ENCODE data around the gene MON1B.
"Not testable (repeated sequence)": the region's sequence is repeated elsewhere in the genome, so short reads cannot be mapped to it uniquely, and the experiment has no call there.

Gene MON1B

DNA sequence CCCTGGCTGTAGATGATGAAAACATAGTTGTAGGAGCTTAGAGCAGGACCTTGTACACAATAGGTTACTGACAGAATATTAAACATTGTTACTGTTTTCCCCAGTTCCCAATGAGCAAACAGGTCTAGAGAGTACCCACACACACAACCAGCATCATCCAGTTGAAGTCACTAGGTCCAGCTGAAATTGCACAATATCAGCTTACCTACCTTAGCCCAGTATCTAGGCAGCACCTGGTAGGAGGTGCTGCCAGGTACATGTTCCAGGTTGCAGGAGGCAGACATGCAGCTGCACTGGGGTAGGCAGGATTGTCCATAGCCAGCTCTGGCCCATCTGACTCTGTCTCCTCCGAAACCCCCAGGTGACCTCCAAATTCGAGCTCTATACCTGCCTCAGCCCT, 6.8 kb downstream of the MON1B start:
- DNase-seq (ENCODE audit: low spot score): no peak

DNA sequence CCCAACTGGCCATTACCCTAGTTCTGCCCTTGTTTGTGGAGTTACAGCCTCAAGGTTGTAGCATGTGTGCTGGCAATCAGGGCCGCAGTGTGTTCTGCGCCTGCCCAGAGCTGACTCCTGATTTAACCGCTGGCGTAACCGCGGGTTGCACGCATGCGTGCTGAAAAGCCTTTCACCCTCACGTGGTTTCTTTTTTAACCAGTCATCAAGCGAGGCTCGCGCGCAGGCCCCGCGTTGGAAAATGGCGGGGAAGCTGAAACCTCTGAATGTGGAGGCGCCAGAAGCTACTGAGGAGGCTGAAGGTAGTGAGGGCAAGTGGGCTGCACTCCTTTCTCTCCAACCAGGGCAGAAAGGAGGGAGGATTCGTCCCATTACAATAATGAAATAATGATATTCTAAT, 8.2 kb downstream of the MON1B start, which contains the start of gene SYCE1L:
SYCE1L (plus strand) TSS at position 198 of the 400 bp plus-strand sequence; CDS start at position 242, 44 bp downstream.
- no peak for DNase-seq (ENCODE audit: low spot score)

GRCh38 chr16:77206533-77206932, 15.5 kb downstream of the MON1B start:
- DNase-seq (ENCODE audit: low spot score): no peak

DNA sequence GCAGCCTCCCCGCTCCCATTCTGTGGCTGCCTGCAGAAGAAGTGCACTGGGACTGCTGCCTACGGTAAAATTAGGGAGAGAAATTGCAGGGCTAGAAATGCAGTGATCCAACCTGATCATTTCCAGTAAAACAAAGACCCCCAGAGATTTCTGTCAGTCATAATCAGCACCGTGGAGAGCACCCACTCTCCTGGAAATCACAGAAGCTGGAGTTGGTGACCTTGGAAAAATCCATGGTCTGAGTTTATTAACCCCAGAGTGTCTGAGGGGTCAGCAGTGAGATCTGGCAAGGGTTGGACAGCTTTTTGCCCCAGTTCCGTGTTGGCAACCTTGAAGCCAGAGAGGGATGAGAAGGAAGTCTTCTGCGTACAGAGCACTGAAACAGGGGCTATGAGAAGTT, 16.0 kb downstream of the MON1B start:
- no peak for DNase-seq (ENCODE audit: low spot score)

GRCh38 chr16:77208382-77208781, 17.4 kb downstream of the MON1B start:
- no peak for DNase-seq (ENCODE audit: low spot score)

GRCh38 chr16:77211880-77212740, 21.1 kb downstream of the MON1B start:
- DNase-seq (ENCODE audit: low spot score): peak; percentile 31

DNA sequence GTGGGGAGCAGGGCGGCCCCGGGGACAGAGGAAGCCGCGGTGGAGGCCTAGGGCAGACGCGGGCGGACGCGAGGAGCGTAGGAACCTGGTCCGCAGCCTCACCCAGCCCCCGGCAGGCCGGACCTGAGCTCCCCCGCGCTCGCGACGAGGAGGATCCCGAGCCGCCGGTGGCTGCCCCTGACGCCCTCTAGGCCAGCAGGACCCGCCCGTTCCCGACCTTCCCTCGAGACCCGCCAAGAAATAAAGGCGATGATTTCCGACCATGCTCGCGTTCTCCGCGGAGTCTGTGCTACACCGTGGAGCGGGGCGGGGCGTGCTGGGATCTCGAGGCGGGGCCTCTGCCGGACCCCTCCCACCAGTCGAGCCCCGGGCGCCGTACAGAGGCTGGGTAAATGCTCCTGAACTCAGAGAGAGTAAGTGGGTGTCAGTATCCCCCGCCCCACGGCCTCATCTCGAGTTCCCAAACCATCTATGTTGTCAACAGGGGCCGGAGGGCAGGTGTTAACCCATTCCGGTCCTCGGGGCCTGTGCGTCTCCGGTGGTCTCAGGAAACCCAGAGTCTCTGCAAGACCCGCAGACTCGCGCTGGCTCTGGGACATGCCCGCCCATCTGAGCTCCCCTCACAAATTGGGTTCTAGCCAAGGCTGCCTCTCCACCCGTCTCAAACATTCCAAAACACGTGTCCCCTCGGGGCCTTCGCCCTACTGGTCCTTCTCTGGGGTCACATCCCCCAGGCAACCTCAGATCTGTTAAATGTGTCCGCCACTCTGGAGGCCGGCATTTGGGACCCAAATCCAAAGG, 22.0 kb downstream of the MON1B start:
- DNase-seq (ENCODE audit: low spot score): peak; percentile 59

DNA sequence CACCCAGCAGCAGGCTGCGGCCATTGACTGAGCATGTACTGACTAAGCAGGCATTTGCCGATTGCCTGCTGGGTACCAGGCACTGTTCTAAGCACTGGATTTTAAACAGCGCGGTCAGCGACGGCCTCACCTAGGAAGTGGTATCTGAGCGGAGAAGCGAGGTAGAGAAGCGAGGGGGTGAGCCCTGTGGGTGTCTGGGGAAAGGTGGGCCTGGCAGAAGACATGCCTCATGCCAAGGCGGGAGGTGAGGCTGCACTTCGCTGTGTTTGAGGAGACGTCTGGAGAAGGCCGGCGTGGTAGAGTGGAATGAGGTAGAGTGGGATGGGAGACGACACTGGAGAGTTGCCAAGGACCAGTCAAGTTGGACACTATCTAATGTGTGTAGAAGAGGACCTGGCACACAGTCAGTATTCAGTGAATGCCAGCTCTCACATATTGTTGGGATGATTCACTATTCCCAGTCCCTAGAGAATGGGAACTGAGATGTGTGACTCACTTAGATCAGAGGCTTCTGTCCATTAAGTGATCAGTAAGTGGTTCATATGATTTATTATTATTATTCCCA, 22.6 kb downstream of the MON1B start:
- peak; percentile 71 for DNase-seq (ENCODE audit: low spot score)

DNA sequence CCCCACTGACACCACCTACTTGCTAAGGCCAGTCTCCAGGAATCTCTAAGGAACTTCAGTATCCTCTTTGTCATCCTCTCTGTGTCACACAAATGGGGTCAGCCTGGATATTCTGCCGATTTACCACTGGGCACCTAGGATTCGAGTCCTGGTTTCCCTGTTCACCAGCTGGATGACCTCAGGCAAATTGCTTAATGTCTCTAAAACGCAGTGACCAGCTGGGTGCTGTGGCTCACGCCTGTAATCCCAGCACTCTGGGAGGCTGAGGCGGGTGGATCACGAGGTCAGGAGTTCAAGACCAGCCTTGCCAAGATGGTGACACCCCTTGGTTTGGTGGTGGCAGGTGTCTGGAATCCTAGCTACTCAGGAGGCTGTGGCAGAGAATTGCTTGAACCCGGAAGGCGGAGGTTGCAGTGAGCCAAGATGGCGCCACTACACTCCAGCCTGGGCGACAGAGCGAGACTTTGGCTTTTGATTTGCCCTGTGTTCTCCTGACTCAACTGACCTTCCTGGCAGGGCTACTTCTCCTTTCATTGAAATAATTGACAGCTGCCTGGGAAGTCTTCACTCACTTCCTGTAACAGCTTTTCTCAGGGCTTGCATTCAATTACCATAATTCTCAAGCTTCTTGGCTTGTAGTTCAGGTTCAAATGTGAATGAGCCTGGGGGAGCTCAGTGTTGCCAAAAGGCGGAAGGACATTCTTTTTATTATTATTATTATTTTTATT, 23.6 kb downstream of the MON1B start:
- DNase-seq (ENCODE audit: low spot score): no peak

DNA sequence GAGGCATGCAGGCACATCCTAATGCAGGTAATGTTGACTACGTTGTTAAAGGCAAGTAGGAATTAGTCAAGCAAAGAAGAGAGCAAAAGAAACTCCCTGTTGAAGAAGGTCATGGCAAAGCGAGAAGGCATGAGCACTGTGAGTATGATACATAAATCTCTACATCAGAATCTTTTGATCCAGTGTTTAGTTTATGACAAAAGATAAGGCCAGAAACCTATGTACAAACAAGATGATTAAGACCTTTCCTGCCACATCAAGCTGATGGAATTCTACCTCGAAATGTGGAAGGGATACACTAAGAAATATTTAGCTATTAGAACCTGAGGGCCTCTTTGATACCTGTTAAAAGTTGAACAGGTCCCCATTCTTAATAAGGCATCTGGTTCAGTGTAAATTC, 28.4 kb downstream of the MON1B start:
- DNase-seq (ENCODE audit: low spot score): no peak

- no peak for DNase-seq (ENCODE audit: low spot score)
Measured at GRCh38 chr16:77220427-77220826, 29.4 kb downstream of the MON1B start.

DNA sequence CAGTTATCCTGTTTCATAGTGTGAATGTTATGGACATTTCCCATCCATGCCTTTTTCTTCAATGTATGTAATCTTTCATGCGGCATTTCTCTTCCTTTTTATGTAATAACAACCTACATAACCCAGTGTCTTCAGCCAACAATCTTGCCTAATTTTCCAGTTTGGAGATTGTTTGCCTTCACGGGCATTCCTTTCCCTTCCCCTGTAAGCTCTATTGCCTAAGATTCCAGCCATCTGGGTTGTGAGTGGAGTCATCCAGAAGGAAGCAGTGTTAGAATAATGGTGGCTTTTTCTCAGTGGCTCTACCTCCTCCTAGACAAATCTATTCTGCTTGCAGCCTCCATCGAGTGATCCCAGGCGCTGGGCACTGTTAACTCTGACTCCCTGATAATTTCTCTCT, 30.5 kb downstream of the MON1B start:
- no peak for DNase-seq (ENCODE audit: low spot score)

DNA sequence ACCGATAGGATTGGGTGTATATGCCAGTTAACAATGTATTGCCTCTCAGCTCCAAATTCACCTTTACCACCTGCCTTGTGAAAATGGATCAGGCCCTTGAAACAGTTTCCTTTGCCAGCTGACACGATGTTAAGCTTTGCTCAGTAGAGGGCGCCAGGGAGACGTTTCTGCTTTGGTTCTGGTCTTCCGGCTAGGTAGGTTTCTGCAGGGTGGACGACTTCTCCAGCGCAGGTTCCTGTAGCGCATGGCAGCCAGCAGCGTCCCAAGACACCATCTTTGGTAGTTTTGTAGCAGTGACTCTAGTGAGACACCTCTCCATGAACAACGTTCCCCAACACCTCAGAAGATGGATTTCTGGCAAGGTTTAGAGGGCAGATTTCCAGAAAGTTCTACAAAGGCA, 32.2 kb downstream of the MON1B start:
- no peak for DNase-seq (ENCODE audit: low spot score)

GRCh38 chr16:77225182-77225581, 34.2 kb downstream of the MON1B start:
- no peak for DNase-seq (ENCODE audit: low spot score)

GRCh38 chr16:77227745-77228144, 36.8 kb downstream of the MON1B start:
- no peak for DNase-seq (ENCODE audit: low spot score)

DNA sequence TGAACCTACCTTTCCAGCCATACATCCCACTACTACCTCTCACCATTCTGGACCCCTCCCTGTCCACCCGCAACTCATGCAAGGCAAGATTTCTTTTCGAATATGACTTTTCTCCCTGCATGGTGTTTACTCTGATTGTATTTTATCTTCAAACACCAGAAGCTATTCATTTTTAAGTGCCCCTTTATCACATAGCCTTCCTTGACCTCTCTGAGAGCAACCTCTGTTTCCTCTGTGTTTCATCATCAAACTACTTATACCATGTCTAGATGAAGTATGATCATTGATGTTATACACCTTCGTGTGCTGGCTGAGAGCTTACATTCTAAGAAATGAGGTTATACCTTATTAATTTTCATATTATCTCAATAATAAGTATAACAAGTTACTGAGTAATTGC, 40.1 kb downstream of the MON1B start:
- DNase-seq (ENCODE audit: low spot score): no peak

DNA sequence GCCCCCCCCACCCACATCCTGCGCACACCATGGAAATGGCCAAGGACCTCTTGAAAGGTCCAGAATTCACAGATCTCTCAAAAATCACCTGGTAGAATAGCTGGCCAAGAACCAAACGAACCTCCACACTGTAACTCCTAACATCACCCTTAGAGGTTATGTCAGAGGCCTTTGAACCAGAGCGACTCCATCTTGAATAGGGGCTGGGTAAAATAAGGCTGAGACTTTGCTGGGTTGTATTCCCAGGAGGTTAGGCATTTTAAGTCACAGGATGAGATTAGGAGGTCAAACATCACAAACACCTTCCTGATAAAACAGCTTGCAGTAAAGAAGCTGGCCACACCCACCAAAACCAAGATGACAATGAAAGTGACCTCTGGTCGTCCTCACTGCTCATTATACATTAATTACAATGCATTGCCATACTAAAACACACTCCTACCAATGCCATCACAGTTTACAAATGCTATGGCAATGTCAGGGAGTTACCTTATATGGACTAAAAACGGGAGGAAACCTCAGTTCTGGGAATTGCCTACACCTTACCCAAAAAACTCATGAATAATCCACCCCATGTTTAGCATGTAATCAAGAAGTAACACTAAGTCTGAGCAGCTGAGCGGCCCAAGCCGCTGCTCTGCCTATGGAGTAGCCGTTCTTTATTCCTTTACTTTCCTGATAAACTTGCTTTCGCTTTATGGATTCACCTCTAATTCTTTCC, 43.0 kb downstream of the MON1B start:
- no peak for DNase-seq (ENCODE audit: low spot score)

DNA sequence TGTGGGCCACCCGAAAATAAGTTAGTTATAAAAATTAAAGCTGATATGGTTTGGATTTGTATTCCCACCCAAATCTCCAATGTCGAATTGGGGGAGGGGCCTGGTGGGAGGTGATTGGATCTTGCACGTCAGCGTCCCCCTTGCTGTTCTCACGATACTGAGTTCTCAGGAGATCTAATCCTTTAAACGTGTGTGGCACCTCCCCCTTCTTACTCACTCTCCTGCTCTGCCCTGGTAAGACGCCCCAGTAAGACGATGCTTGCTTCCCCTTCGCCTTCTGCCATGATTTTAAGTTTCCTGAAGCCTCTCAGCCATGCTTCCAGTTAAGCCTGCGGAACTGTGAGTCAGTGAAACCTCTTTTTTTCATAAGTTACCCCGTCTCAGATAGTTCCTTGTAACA, 43.6 kb downstream of the MON1B start:
- no peak for DNase-seq (ENCODE audit: low spot score)

- DNase-seq (ENCODE audit: low spot score): peak; percentile 81
Measured at GRCh38 chr16:77236063-77236511, 45.1 kb downstream of the MON1B start.

- DNase-seq (ENCODE audit: low spot score): no peak
Measured at GRCh38 chr16:77238593-77238992, 47.6 kb downstream of the MON1B start.

GRCh38 chr16:77242471-77242870, 51.5 kb downstream of the MON1B start:
- DNase-seq (ENCODE audit: low spot score): not testable (repeated sequence)

Measured in LoVo (cell line).